Activated CD8-positive, alpha-beta T cell treated with anti-CD3 and anti-CD28 coated beads for 36 hours (primary cell): ENCODE data around the gene TRAF3IP3. TPM values are rescaled to one million over a fixed set of nuclear protein-coding genes. Genes with fewer than 3 reads are reported as not detected.

Source experiments
- ATAC-seq: fragments of 200-7000 bp; cut with Tn5 transposase; one replicate; pipeline ENCODE4 v1.10.0; 2021; ENCODE audit warnings: mild to moderate bottlenecking, moderate library complexity
- CTCF ChIA-PET: fragments of 350-600 bp; sonication (Branson Sonifier 250); formaldehyde crosslinking; loops from one replicate; lab custom pipeline; 2021; ENCODE audit warnings: antibody characterized with exemption; lab: Charles Lee
- POLR2A ChIA-PET: fragments of 350-600 bp; sonication (Branson Sonifier 250); formaldehyde crosslinking; loops from one replicate; lab custom pipeline; 2021; ENCODE audit warnings: antibody characterized with exemption; lab: Charles Lee
- DNase-seq: peaks from one replicate; pipeline ENCODE4 v3.0.0-alpha.2; 2020
- H3K27ac Mint-ChIP-seq: one replicate; pipeline ENCODE4 v1.8.0; 2021; ENCODE audit warnings: mild to moderate bottlenecking, mixed read lengths
- H3K27me3 Mint-ChIP-seq: one replicate; pipeline ENCODE4 v1.8.0; 2021; ENCODE audit warnings: mixed read lengths
- H3K36me3 Mint-ChIP-seq: one replicate; pipeline ENCODE4 v1.8.0; 2021; ENCODE audit warnings: low read depth, mixed read lengths
- H3K4me1 Mint-ChIP-seq: one replicate; pipeline ENCODE4 v1.8.0; 2021; ENCODE audit warnings: low read depth, mixed read lengths
- H3K4me3 Mint-ChIP-seq: one replicate; pipeline ENCODE4 v1.8.0; 2021; ENCODE audit warnings: mild to moderate bottlenecking, moderate library complexity, mixed read lengths
- H3K9me3 Mint-ChIP-seq: one replicate; pipeline ENCODE4 v1.8.0; 2021; ENCODE audit warnings: mixed read lengths
- CTCF ChIP-seq: fragments of 200-600 bp; IDR thresholded peaks from one replicate; pipeline ENCODE4 v1.8.0; 2022; ENCODE audit warnings: antibody characterized with exemption, mild to moderate bottlenecking
- intact Hi-C: fragments of 100-400 bp; cut with micrococcal nuclease; formaldehyde crosslinking; loops from one replicate; pipeline ENCODE4 v1.10.0; 2022
- total RNA-seq, 2 experiments: library from RNA; stranded (reverse); gene quantifications; one replicate each; pipeline ENCODE4 v1.2.3, GENCODE V29; 2021

Gene TRAF3IP3
- total RNA-seq, 2 experiments from 2014 or later: 194 TPM

DNA sequence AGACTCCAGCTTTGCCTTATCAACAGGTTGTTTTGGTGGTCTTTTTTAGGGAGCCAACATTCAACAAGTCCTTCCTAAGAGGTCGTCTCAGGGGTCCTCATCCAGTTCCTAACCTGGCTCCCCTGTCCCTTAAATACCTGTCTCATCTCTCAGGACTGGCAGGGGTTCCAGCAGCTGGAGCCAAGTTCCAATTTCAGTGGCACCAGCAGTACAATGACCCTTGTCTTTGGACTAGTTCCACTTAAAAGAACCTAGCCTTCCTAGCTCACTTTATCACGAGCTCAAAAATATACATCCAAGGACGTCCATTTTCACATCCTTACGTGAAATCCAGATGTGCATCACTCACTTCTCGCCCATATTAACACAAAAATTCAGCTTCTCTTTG, 18.7 kb upstream of the TRAF3IP3 start:
- TF ChIP-seq CTCF: no peak
- no peak for DNase-seq
- peak overlapping the region; percentile 77 for H3K27ac Mint-ChIP-seq
- intact Hi-C loops: no loop called here
- H3K9me3 Mint-ChIP-seq: no peaks in the 10 kb centered on the region
- ATAC-seq: no peak
- H3K27me3 Mint-ChIP-seq: no peaks in the 10 kb centered on the region
- ChIA-PET POLR2A (interaction anchor here (0.8 to 4.1 kb wide), 5 partner anchors 11 to 63 kb away, joined by 3 to 20 read pairs (median 4); no protein-coding TSS in a partner anchor), CTCF (interaction anchor here (1.0 to 3.3 kb wide), 14 partner anchors 9 to 170 kb away, joined by 3 to 40 read pairs (median 4); partner anchors contain the start of gene TRAF3IP3)
- peaks cover 46% of the 10 kb centered on the region for H3K4me1 Mint-ChIP-seq
- H3K4me3 Mint-ChIP-seq: no peak overlapping the region
- peaks cover 1% of the 10 kb centered on the region for H3K36me3 Mint-ChIP-seq

DNA sequence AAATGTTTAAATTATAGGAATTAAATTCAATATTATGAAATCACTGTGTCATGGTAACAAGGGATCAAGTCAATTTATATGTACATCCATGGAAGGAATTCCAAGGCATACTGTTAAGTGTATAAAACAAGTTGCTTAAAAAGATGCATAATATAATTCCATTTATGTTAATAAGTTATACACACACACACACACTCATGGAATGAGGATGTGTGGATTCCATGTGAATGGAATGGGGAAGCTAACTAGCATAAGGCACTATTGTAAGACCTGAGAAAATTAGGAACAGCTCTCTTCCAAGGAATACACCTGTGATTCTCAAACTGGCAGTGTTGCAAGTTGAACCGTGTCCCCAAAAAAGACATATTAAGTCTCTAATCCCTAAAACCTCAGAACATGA, 17.6 kb upstream of the TRAF3IP3 start:
- intact Hi-C loops: no loop called here
- Mint-ChIP-seq H3K27me3 (no peaks in the 10 kb centered on the region), H3K4me1 (peaks cover 52% of the 10 kb centered on the region), H3K36me3 (peaks cover 1% of the 10 kb centered on the region), H3K9me3 (no peaks in the 10 kb centered on the region), H3K4me3 (no peak overlapping the region), H3K27ac (no peak overlapping the region)
- CTCF ChIA-PET: interaction anchor here (1.6 to 3.3 kb wide), 3 partner anchors 10 to 85 kb away, joined by 9 to 40 read pairs (median 9); no protein-coding TSS in a partner anchor
- ATAC-seq: no peak
- POLR2A ChIA-PET: no interaction called here
- no peak for TF ChIP-seq CTCF
- no peak for DNase-seq

DNA sequence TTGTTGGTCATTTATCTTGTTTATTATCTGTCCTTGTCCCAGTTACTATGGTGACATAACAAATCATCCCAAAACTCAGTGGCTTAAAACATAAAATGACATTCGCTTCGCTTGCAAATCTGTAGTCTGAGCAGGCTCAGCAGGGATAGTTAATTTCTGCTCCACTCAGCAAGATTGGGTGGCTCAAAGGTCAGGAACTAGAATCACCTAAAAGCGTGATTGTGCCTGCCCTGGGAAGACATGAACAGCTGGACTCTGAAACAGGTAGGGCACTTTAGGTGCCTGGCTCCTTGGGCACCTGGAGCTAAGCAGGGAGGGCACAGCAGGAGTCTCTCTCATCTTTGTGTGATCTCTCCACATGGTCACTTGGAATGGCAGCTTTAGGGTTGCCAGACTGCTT, 14.7 kb upstream of the TRAF3IP3 start:
- Mint-ChIP-seq H3K27ac (no peak overlapping the region), H3K9me3 (no peaks in the 10 kb centered on the region), H3K36me3 (peaks cover 1% of the 10 kb centered on the region), H3K4me3 (no peak overlapping the region), H3K27me3 (no peaks in the 10 kb centered on the region), H3K4me1 (peaks cover 32% of the 10 kb centered on the region)
- ATAC-seq: no peak
- POLR2A ChIA-PET: no interaction called here
- no peak for TF ChIP-seq CTCF
- intact Hi-C loops: loop anchor here (10.0 kb wide), 1 partner anchor 136 kb away; no protein-coding TSS in a partner anchor
- CTCF ChIA-PET: interaction anchor here (0.6 to 0.9 kb wide), 2 partner anchors 9 to 175 kb away, joined by 3 read pairs; no protein-coding TSS in a partner anchor
- no peak for DNase-seq

DNA sequence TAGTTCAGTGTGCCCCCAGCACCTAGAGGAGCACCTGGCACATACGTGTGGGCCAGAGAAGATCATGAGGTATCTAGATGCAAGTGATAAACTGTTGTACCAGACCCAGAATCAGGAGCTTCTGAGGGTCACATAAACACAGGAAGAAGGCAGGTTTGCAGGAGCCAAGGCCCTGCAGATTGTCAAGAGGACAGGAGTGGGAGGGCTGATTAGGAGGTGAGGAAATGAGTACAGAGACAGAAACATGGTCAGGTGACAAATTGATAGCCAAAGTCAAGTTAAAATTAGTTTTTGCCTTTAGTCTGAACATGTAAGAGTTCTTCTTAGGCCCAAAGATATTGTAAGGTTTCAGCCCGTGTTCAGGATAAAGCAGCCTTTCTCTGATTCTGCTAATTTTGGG, 14.0 kb upstream of the TRAF3IP3 start:
- Mint-ChIP-seq H3K36me3 (peaks cover 1% of the 10 kb centered on the region), H3K27me3 (no peaks in the 10 kb centered on the region), H3K4me3 (no peak overlapping the region), H3K4me1 (peaks cover 32% of the 10 kb centered on the region), H3K27ac (peak overlapping the region; percentile 42), H3K9me3 (no peaks in the 10 kb centered on the region)
- no peak for TF ChIP-seq CTCF
- POLR2A ChIA-PET: no interaction called here
- intact Hi-C loops: loop anchor here (10.0 kb wide), 1 partner anchor 137 kb away; no protein-coding TSS in a partner anchor
- ATAC-seq (no peak), DNase-seq (no peak)
- CTCF ChIA-PET: interaction anchor here (0.9 kb wide), 1 partner anchor 176 kb away, joined by 3 read pairs; no protein-coding TSS in a partner anchor

DNA sequence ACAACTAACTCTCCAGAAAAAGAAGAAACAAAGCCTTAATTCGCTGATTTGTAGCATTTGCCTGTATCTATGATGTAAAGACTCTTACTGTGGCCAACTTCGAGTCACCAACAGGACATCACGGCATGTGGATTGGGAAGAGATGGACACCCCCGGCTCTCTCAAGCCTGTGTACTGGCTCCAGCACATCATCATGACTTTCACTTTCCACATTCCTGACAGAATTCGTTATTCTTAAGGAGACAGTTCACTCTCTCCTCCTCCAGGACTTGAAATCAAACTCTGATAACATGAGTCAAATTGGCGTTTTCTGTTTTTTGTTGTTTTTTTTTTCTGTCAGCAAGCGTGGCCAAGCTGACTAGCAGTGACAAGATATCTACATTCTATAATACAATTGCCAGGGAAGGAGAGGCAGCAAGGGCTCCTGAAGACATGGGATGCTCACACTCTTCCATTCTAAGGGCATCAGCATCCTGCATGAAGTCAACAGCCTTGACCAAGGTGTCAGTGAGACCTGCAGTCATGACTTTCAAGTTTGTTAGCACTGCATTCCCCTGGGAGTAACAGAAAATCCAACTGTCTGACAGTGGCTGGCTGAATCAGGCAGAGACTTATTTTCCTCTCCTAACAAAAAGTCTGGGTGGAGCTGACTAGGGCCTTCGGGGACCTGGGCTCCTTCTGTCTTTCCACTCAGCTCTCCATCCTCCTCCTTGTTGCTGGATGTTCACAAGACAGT, 13.3 kb upstream of the TRAF3IP3 start:
- POLR2A ChIA-PET: interaction anchor here (0.7 to 1.3 kb wide), 2 partner anchors 9 to 24 kb away, joined by 4 read pairs; no protein-coding TSS in a partner anchor
- H3K27ac Mint-ChIP-seq: peak overlapping the region; percentile 4

More for the DNA sequence above, 13.3 kb upstream of the TRAF3IP3 start:
- DNase-seq: no peak
- TF ChIP-seq CTCF: no peak
- intact Hi-C loops: loop anchor here (10.0 kb wide), 1 partner anchor 138 kb away; no protein-coding TSS in a partner anchor
- Mint-ChIP-seq H3K4me3 (no peak overlapping the region), H3K9me3 (no peaks in the 10 kb centered on the region), H3K36me3 (peaks cover 1% of the 10 kb centered on the region), H3K27me3 (no peaks in the 10 kb centered on the region), H3K4me1 (peaks cover 33% of the 10 kb centered on the region)
- CTCF ChIA-PET: interaction anchor here (0.7 to 2.1 kb wide), 4 partner anchors 9 to 81 kb away, joined by 3 to 8 read pairs (median 3); no protein-coding TSS in a partner anchor
- no peak for ATAC-seq
